GM18505 (cell line): Measurements from ENCODE around the gene MBP.

Experiments used
- ATAC-seq: cut with Tn5 transposase; IDR thresholded peaks from one replicate; pipeline ENCODE4 v1.9.1; 2021; ENCODE audit not compliant: unreplicated experiment
- POLR2A ChIP-seq: IDR thresholded peaks from 4 replicates; pipeline ENCODE4 v1.6.1; 2011; ENCODE audit warnings: borderline replicate concordance; ENCODE audit not compliant: insufficient read depth, insufficient read length; ENCODE audit errors: extremely low read depth

The MBP gene

DNA sequence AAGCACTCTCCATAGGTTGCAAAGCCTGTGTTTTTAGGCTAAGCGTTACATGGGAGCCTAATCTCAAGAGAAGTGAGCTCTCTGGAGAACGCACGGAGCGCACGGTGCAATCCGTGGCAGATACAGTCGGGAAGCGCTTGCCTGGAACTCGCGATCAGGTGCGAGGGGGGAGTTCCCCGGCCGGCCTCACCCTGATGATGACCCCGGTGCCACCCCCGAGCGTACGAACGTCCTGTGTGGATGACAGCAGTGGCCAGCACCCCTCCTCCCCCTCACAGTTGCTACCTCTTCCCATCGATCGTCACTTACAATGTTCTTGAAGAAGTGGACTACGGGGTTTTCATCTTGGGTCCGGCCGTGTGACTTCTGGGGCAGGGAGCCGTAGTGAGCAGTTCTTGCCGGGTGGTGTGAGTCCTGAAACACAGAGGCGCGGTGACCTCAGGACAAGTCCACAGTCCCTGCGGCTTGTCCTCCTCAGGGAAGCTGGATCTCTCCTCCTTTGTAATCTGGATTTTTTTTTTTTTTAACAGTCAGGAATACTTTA, 142.9 kb downstream of the MBP start:
- no peak for TF ChIP-seq POLR2A
- ATAC-seq = no peak

DNA sequence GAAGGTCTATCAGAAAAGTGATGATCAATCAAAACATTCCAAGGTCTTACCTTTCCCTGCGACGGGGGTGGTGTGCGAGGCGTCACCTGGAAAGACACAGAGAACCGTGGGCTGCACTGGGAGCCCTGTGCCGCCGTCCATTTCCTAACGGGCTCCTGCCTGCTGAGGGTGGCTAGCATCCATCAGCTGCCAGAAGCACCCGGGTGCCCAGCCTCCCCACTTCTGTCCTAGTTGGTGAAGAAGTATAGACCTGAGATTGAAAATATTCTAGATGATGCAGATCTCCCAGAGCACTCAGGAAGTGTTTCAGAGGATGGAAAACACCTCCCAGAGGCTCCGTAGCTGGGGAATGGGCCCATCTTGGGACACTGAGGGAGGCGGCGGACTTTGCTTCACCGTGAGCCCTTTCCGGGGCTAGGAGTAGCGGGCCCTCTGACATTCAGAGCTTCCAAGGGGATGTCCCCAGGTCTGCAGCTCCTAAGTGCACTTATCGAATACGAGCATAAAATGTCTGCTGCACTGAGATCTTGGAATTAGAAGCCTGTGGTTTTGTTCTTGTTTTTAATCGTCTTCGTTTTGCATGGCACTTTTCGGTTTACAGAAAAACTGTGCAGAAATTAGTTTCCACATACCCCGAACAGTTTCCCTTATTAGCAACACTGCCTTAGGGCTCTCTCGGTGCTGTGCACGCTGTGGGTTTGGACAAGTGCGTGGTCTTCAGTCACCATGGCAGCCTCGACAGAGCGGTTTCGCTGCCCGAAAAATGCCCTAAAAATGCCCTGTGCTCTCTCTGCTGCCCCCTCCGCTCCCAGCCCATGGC, 143.5 kb downstream of the MBP start:
- ATAC-seq = no peak

DNA sequence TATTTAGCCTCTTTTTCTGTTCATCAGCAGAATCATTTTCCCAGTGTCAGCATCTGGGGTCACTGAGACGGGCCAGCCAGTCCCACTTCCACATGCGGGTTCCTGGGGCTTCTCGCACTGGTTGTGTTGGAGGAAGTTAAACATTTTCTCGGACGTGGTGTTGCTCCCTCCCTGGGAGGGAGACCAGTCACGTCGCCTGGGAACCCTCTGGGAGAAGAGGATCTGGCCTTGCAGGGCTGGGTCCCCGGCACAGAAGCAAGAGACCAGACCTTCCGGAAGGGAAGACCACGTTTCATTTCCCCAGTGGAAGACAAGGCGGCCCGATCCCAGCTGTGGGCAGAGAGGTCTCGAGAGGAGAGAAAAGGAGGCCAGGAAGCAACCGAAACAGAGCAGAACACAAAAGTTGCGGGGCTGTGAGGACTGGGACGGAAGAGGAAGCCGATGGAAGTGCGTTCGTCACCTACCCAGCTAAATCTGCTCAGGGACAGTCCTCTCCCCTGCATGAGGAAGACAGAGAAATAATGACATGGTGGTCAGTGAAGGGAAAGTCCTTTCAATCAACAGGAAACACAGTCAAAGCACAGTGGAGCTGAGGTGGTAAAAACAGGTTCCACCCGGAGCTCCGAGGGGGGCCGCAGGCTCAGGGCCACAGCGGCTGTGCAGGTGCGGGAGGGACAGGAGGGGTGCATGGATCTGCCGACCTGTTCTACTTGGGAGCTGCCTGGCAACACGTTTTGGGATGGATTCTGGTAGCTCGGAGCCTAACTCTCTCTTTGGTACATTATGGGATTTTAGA, 144.4 kb downstream of the MBP start:
- no peak for ATAC-seq
- TF ChIP-seq POLR2A = no peak

More for the DNA sequence above, 143.5 kb downstream of the MBP start:
- TF ChIP-seq POLR2A = no peak

DNA sequence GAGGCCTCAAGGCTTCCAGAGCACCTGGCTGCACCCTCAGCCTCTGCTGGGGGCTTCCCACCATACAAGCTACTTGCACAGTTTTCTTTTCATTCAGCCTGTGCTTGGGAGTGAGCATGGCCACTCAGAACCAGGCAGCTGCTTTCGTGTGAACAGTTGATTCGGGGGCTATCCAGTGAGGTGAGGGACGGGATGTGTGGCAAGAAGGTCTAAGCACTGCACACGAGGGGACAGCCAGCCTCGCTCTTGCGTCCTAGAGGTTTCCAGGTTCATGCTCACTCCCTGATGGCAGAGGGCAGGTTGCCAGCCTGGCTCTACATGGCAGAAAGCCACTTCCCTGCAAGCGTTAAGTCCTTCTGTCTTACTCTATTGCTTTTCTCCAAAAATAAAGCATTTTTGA, 146.2 kb downstream of the MBP start:
- ATAC-seq = no peak
- no peak for TF ChIP-seq POLR2A

DNA sequence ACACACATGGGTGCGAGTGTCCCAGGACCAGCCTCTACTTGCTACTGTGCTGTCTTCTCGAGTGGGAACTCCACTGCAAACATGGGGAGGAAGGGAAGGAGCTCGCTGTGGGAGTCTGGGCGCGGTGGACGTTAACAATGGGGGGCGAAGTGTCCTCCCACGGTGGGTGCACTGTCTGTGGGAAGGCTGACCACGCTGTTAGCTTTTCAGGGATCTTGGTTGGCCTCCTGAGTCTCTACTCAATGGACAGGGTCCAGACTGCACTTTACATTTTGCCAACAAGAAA, 146.7 kb downstream of the MBP start:
- TF ChIP-seq POLR2A = no peak
- ATAC-seq = no peak

DNA sequence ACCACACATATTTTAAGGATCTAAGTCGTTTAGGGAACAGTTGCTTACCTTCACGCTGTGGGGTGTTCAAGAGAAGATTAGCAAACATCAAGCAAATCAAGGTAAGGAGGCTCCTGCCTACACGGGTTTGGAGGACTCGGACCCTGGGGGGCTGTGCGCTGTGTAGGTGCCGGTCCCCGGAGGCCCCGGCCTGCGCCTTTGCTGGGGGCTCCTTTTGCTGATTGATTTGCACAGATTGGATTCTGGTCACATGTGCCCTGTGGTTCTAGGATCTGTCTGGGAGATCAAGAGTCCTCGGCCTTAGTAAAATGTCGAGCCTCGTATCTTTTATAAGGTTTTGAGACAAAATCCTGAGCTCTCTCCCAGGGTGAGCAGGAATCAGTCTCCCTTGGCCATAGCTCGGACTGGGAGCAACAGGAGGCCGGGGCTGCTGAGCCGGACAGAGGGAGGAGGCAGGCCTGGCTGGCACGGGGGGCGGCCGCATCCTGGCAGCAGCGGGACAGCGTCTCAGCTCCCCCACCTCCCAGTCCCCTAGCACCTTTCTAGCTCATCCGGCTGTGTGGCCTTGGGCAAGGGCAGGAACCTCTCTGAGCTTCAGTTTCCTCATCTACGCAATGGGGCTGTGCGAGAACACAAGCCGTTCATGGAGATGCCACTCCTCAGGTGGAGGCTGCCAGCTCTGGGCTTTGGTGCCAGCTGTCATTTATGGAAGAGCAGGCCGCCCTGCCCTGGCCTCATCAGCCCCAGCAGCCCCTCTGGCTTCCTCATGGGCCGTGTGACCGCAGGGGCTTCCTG, 147.2 kb downstream of the MBP start:
- no peak for TF ChIP-seq POLR2A
- ATAC-seq = no peak

DNA sequence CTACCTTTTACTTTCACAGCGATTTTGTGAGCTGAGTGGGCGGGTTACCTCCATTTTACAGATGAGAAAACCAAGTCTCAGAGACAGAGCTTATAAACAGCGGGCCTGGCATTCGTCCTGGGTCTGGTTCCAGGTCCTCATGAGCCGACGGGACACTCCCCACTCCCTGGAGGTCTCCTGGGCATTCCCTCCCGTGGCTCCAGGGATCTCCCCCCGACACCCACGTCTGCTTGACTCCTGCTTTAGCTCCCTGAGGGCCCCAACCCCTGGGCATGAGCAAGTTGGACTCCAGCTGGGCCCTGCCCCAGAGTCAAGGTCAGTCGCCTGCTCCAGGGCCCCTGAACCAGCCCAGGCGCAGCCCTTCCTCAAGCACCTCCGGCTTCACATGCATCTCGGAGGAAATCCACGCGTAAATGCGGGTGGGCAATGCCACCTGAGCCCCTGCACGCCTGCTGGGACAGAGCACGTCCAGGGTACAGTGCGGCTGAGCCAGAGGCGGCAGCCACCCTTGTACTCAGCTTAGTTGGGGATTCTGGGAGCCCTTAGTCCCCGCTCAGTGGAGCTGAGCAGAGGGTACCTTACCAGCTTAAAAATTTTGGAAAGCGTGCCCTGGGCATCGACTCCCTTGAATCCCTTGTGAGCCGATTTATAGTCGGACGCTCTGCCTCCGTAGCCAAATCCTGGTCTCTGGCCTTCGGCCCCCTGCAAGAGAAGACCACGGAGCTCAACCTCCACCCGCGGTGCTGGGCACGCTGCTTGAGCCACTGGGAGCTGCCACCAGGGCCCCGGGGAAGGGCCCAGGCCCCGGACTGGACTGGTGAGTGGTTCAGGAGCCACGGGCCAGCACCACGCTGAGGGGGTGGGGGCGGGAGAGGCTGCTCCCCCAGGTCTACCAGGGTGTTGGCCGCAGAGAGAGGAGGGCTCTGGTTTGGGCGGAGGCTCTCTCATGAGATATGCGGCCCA, 148.1 kb downstream of the MBP start:
- no peak for TF ChIP-seq POLR2A
- no peak for ATAC-seq

DNA sequence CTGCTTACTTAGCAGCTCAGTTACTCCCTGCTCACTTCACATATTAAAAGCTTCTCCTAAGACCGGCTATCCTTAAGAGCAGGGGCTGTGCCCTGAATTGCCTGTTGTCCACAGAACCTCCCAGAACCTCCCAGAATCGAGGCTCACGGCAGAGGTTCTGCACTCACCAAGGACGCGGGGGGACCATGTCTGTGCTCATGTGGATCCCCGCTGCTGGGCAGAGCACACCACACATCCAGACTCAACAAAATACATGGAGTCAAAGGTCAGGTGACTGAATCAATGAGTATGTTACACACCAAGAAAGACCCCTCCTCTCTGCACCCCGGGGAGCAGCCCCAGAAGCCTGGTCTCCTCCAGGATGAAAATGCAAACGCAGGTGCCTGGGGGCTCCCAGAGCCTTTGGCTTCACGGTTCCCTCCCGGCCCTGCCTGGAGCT, 149.0 kb downstream of the MBP start:
- no peak for ATAC-seq
- TF ChIP-seq POLR2A = no peak

DNA sequence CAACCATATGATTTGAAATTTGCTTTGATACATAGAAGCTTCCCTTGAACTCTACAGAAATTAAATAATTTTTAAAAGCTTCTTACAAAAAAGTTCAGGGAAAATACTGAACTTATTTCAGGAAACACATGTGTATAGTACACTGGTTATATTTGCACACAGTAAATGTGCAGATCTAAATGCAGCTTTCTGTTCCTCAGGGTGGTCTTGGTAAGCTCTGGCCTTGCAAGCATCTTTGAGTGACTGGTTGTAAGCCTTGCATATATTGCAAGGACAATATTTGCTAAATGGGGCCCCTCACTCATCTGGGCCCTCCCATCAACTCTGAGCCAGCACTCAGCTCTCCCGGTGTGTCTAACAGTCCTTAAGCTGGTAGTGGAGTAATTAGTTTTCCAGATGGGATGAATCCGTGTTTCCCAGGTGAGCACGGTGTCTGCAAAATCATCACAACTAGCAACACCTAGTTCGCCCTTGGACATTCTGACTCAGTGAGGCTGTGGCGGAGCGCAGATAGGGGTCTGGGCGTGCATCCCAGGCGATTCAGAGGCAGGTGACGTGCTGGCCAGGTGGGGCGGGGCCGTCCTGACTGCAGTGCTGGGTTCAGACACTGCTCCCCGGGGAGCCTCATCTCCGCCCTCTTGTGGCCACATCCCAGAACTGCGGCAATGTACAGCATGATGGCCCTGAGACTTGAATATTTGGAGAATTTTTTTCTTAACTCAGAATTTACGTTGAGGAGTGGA, 149.6 kb downstream of the MBP start:
- peak; percentile 65 for ATAC-seq
- TF ChIP-seq POLR2A = no peak

DNA sequence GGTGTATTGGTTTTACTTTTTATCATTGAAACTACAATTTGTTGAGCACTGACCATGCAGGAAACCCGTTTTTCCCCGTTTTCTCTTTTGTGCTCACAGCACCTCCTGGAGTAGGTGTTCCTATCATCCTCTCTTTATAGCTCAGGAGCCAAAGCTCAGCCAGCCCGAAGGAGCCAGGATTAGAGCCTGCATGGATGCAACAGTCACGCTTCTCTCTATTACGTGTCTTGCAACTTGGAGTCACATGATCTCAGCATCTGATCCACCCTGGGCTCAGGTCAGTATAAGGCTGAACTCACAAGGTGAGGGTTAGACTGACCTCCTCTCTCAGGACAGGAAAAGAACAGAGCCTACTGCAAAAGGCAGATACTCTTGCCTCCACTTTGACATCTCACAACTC, 150.5 kb downstream of the MBP start:
- no peak for ATAC-seq
- no peak for TF ChIP-seq POLR2A

DNA sequence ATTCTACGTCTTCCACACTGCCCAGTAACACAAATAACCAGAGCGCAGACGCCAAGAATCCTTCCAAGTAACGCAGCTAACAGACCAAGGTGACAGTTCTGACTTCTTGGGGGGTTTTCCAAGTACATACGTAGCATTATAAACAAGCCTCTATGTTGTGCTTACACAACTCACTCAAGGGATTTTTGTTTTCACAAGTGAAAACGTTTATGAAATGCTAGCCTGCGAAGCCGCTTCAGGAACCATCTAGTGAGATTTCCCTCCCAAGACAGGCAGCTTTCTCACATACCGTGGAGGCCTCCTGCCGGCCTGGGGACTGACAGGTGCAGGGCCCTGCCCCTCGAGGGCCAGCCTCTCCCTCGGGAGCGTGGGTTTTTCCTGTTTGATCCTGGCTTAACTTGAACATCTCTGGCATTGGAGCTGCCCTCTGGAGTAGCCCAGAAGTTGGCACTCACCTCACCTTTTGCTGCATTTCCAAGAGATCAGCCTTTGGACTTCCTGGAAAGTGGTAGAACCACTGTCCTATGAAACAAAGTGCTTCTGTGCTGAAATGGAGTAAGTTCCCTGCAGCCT, 151.1 kb downstream of the MBP start:
- peak; percentile 48 for ATAC-seq
- no peak for TF ChIP-seq POLR2A
